ENCODE results near the gene NPRL2. TPM values are rescaled to one million over a fixed set of nuclear protein-coding genes. Genes with fewer than 3 reads are reported as not detected.

Gene NPRL2
- total RNA-seq (2014; rRNA removed; shearing (Covaris generic)): 21.9 and 24.3 TPM in 2 replicates
- polyA plus RNA-seq (2015; cell fraction: cytosol; rRNA removed): 21.9 and 26.4 TPM in 2 replicates
- polyA plus RNA-seq (2015; cell fraction: nucleus; rRNA removed): 121 and 125 TPM in 2 replicates

GRCh38 chr3:50350527-50351322, at the start of gene NPRL2, which contains the start of gene CYB561D2:
NPRL2 (minus strand) TSS chr3:50350775; CDS start chr3:50350652, 123 bp downstream.
CYB561D2 (plus strand) TSS chr3:50350862; CDS start chr3:50351434, 572 bp downstream.
- in situ Hi-C loops (cut with HindIII; ENCODE audit: low pct_unique_long_range_greater_than_20kb, low sequenced_read_pairs): no loop called here
- peak; percentile 92 for DNase-seq (ENCODE audit: low read depth, low spot score)

GRCh38 chr3:50396502-50396901, 45.9 kb upstream of the NPRL2 start:
- in situ Hi-C loops (cut with HindIII; ENCODE audit: low pct_unique_long_range_greater_than_20kb, low sequenced_read_pairs): no loop called here
- no peak for DNase-seq (ENCODE audit: low read depth, low spot score)

- no peak for DNase-seq (ENCODE audit: low read depth, low spot score)
- in situ Hi-C loops (cut with HindIII; ENCODE audit: low pct_unique_long_range_greater_than_20kb, low sequenced_read_pairs): no loop called here
Observed at GRCh38 chr3:50395070-50395860, 44.7 kb upstream of the NPRL2 start.

GRCh38 chr3:50393061-50393460, 42.5 kb upstream of the NPRL2 start:
- DNase-seq (ENCODE audit: low read depth, low spot score): no peak
- in situ Hi-C loops (cut with HindIII; ENCODE audit: low pct_unique_long_range_greater_than_20kb, low sequenced_read_pairs): no loop called here

GRCh38 chr3:50392101-50392715, 41.6 kb upstream of the NPRL2 start:
- no peak for DNase-seq (ENCODE audit: low read depth, low spot score)
- in situ Hi-C loops (cut with HindIII; ENCODE audit: low pct_unique_long_range_greater_than_20kb, low sequenced_read_pairs): no loop called here

GRCh38 chr3:50390508-50391224, 40.1 kb upstream of the NPRL2 start:
- DNase-seq (ENCODE audit: low read depth, low spot score): no peak
- in situ Hi-C loops (cut with HindIII; ENCODE audit: low pct_unique_long_range_greater_than_20kb, low sequenced_read_pairs): no loop called here

GRCh38 chr3:50389414-50389767, 38.8 kb upstream of the NPRL2 start:
- DNase-seq (ENCODE audit: low read depth, low spot score): no peak
- in situ Hi-C loops (cut with HindIII; ENCODE audit: low pct_unique_long_range_greater_than_20kb, low sequenced_read_pairs): no loop called here

GRCh38 chr3:50388720-50389413, 38.3 kb upstream of the NPRL2 start:
- in situ Hi-C loops (cut with HindIII; ENCODE audit: low pct_unique_long_range_greater_than_20kb, low sequenced_read_pairs): no loop called here

GRCh38 chr3:50388016-50388719, 37.6 kb upstream of the NPRL2 start:
- peak; percentile 22 for DNase-seq (ENCODE audit: low read depth, low spot score)
- in situ Hi-C loops (cut with HindIII; ENCODE audit: low pct_unique_long_range_greater_than_20kb, low sequenced_read_pairs): no loop called here

More at GRCh38 chr3:50388720-50389413, 38.3 kb upstream of the NPRL2 start:
- no peak for DNase-seq (ENCODE audit: low read depth, low spot score)

GRCh38 chr3:50385754-50386153, 35.2 kb upstream of the NPRL2 start:
- DNase-seq (ENCODE audit: low read depth, low spot score): no peak

GRCh38 chr3:50383750-50384149, 33.2 kb upstream of the NPRL2 start:
- no peak for DNase-seq (ENCODE audit: low read depth, low spot score)
- in situ Hi-C loops (cut with HindIII; ENCODE audit: low pct_unique_long_range_greater_than_20kb, low sequenced_read_pairs): no loop called here

More at GRCh38 chr3:50385754-50386153, 35.2 kb upstream of the NPRL2 start:
- in situ Hi-C loops (cut with HindIII; ENCODE audit: low pct_unique_long_range_greater_than_20kb, low sequenced_read_pairs): no loop called here

- in situ Hi-C loops (cut with HindIII; ENCODE audit: low pct_unique_long_range_greater_than_20kb, low sequenced_read_pairs): no loop called here
- DNase-seq (ENCODE audit: low read depth, low spot score): no peak
Observed at GRCh38 chr3:50382722-50383121, 32.1 kb upstream of the NPRL2 start.

- DNase-seq (ENCODE audit: low read depth, low spot score): no peak
- in situ Hi-C loops (cut with HindIII; ENCODE audit: low pct_unique_long_range_greater_than_20kb, low sequenced_read_pairs): no loop called here
Observed at GRCh38 chr3:50381383-50381782, 30.8 kb upstream of the NPRL2 start.

- in situ Hi-C loops (cut with HindIII; ENCODE audit: low pct_unique_long_range_greater_than_20kb, low sequenced_read_pairs): no loop called here
- no peak for DNase-seq (ENCODE audit: low read depth, low spot score)
Observed at GRCh38 chr3:50380405-50381085, 30.0 kb upstream of the NPRL2 start.

GRCh38 chr3:50378757-50379156, 28.2 kb upstream of the NPRL2 start:
- in situ Hi-C loops (cut with HindIII; ENCODE audit: low pct_unique_long_range_greater_than_20kb, low sequenced_read_pairs): no loop called here
- DNase-seq (ENCODE audit: low read depth, low spot score): no peak

GRCh38 chr3:50378024-50378423, 27.4 kb upstream of the NPRL2 start:
- in situ Hi-C loops (cut with HindIII; ENCODE audit: low pct_unique_long_range_greater_than_20kb, low sequenced_read_pairs): no loop called here
- DNase-seq (ENCODE audit: low read depth, low spot score): no peak

All from SK-MEL-5 (cell line).